T-cell (primary cell): ENCODE results near the gene UGT2A2. TPM values are rescaled to one million over a fixed set of nuclear protein-coding genes. Genes with fewer than 3 reads are reported as not detected.

Experiments
- ATAC-seq, 4 experiments: fragments of 200-7000 bp in 3 of 4; fragments of 150-1000 bp in 1 of 4; cut with Tn5 transposase; replicated peaks in 1 of 4; 1 replicate in 3 of 4; 2 replicates in 1 of 4; pipeline ENCODE4 v1.10.0; 2021; ENCODE audit warnings: moderate library complexity in 3 of 4, mild to moderate bottlenecking in 2 of 4, moderate number of reproducible peaks in 1 of 4
- CTCF ChIA-PET, 2 donors: fragments of 300-600 bp; sonication (Branson Sonifier 250); formaldehyde crosslinking; loops; one replicate each; lab custom pipeline; 2022; ENCODE audit warnings: antibody characterized with exemption in 2 of 2; lab: Charles Lee
- POLR2A ChIA-PET, 2 donors: fragments of 300-600 bp; sonication (Branson Sonifier 250); formaldehyde crosslinking; loops; one replicate each; lab custom pipeline; 2022; ENCODE audit warnings: antibody characterized with exemption in 2 of 2; lab: Charles Lee
- DNase-seq, 35 experiments: peaks; one replicate each; pipeline versions ENCODE4 v3.0.0 to v3.0.0-alpha.2; 2013 to 2023
- H3K27ac ChIP-seq: one replicate; pipeline ENCODE4 v1.5.1; 2013; ENCODE audit warnings: low read length
- H3K27me3 ChIP-seq, 2 experiments: replicated peaks in 1 of 2; 1 replicate in 1 of 2; 2 replicates in 1 of 2; pipeline versions ENCODE4 v1.6.1 to v1.7.0; 2013; ENCODE audit warnings: low read length in 1 of 2, mixed read lengths in 1 of 2; ENCODE audit not compliant: control insufficient read depth in 2 of 2, insufficient read depth in 2 of 2; ENCODE audit errors: extremely low read depth in 1 of 2
- H3K36me3 ChIP-seq, 2 donors: 1 replicate in 1 of 2; 2 replicates in 1 of 2; pipeline versions ENCODE4 v1.6.1 to v1.7.0; 2013; ENCODE audit warnings: low read length in 1 of 2; ENCODE audit not compliant: control insufficient read depth in 2 of 2, insufficient read depth in 1 of 2; ENCODE audit errors: extremely low read depth in 1 of 2
- H3K4me1 ChIP-seq, 2 experiments: 1 replicate in 1 of 2; 2 replicates in 1 of 2; pipeline versions ENCODE4 v1.6.1 to v1.7.0; 2013; ENCODE audit warnings: low read length in 2 of 2, mixed read lengths in 1 of 2; ENCODE audit not compliant: insufficient read depth in 2 of 2, control insufficient read depth in 1 of 2; ENCODE audit errors: extremely low read depth in 1 of 2
- H3K4me3 ChIP-seq, 2 donors: 1 replicate in 1 of 2; 2 replicates in 1 of 2; pipeline versions ENCODE4 v1.5.1 to v1.7.0; 2013; ENCODE audit warnings: mild to moderate bottlenecking in 2 of 2, low read length in 1 of 2, moderate library complexity in 1 of 2; ENCODE audit not compliant: control insufficient read depth in 1 of 2; ENCODE audit errors: extremely low read depth in 1 of 2
- H3K9me3 ChIP-seq: 2 replicates; pipeline ENCODE4 v1.7.0; 2013
- H3K27ac Mint-ChIP-seq, 2 donors: one replicate each; pipeline ENCODE4 v1.8.0; 2020 to 2021; ENCODE audit warnings: mild to moderate bottlenecking in 2 of 2, mixed read lengths in 2 of 2
- H3K27me3 Mint-ChIP-seq, 2 donors: one replicate each; pipeline ENCODE4 v1.8.0; 2021 to 2022; ENCODE audit warnings: mixed read lengths in 2 of 2
- H3K36me3 Mint-ChIP-seq: one replicate; pipeline ENCODE4 v1.8.0; 2021; ENCODE audit warnings: mixed read lengths
- H3K4me1 Mint-ChIP-seq, 3 donors: one replicate each; pipeline ENCODE4 v1.8.0; 2020 to 2022; ENCODE audit warnings: mixed read lengths in 3 of 3, mild to moderate bottlenecking in 1 of 3
- H3K4me3 Mint-ChIP-seq, 3 donors: one replicate each; pipeline ENCODE4 v1.8.0; 2020 to 2022; ENCODE audit warnings: mild to moderate bottlenecking in 3 of 3, mixed read lengths in 3 of 3, moderate library complexity in 3 of 3
- H3K9me3 Mint-ChIP-seq, 3 donors: one replicate each; pipeline ENCODE4 v1.8.0; 2020 to 2022; ENCODE audit warnings: mixed read lengths in 3 of 3
- WGBS: methylation state at CpG from one replicate; pipeline ENCODE4 v1.1.5; 2013; ENCODE audit warnings: missing lambda C conversion rate; ENCODE audit not compliant: insufficient coverage; 5-methylcytosine and 5-hydroxymethylcytosine counted together
- total RNA-seq, 35 experiments: library from RNA in 6 of 35; stranded (reverse) in 6 of 35; fragments of 120-200 nt in 1 of 35; gene quantifications; one replicate each; pipeline versions ENCODE4 v1.2.1 to v1.2.4 and lab custom pipeline; 2013 to 2026

The UGT2A2 gene
- total RNA-seq, 5 donors from 2014 or later (not counting 1 experiment from before 2014, with no cell fraction given) = not detected

DNA sequence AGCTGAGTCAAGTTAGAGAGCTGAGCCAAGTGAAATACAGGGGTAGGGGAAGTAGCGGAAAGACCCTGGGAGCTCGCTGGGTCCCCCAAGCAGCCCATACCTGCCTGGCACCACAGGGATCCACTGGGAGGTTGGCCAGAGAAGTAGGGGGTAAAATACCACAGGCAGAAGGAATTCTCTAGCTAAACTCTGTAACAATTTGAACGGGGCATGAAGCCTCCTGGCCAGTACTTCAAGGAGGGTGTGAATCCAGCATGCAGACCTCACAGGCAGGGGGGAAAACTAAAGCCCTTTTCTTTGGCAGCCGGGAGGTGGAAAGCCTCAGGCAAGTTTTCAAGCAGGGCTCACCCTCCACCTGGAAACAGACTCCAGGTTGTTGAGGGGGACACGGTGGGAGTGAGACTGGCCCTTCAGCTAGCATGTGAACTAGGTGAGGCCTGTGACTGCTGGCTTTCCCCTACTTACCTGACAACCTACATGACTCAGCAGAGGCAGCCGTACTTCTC is 17.3 kb upstream of the UGT2A2 start:
- CTCF ChIA-PET = no interaction called here
- Mint-ChIP-seq H3K36me3 (no peaks in the 10 kb centered on the region), H3K27ac (no peak overlapping the region), H3K27me3 (no peaks in the 10 kb centered on the region), H3K4me1 (peaks cover 10 to 31% (median 13%) of the 10 kb centered on the region in 3 donors), H3K9me3 (peaks cover 0 to 9% (median 0%) of the 10 kb centered on the region in 3 donors), H3K4me3 (no peak overlapping the region)
- 53% methylated on average over 3 of the region's 6 CpGs for WGBS
- DNase-seq (no peak), ATAC-seq (no peak)
- Histone ChIP-seq H3K27me3 (no peaks in the 10 kb centered on the region), H3K4me3 (no peak overlapping the region), H3K36me3 (no peaks in the 10 kb centered on the region), H3K9me3 (no peaks in the 10 kb centered on the region), H3K27ac (no peak overlapping the region), H3K4me1 (peaks cover 0 to 6% of the 10 kb centered on the region in 2 experiments)
- POLR2A ChIA-PET = no interaction called here

DNA sequence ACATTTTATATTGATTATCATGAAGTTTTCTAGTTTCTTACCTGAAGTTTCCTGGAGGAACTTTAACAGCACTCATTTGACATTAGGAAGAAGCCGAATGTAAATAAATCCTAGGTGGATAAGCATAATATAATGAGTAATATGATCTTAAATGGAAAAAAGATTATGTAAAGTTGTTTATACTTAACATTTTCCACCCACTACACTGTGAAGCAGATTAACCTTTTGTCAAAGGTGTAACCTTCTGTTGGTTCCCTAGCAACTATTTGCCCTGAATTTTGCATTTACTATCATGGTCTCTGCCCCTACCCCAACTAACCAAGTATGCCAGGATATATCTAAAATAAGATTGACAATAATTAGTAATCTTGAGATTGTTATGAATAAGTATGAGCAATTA is 13.7 kb upstream of the UGT2A2 start, which contains the start of gene UGT2A1:
Gene UGT2A1, minus strand, starts transcription at position 101 of the 400 bp plus-strand sequence. CDS start 5,603 bp downstream, outside the sequence.
- H3K9me3 Mint-ChIP-seq = no peaks in the 10 kb centered on the region
- POLR2A ChIA-PET = no interaction called here
- CTCF ChIA-PET = no interaction called here
- H3K36me3 Mint-ChIP-seq = no peaks in the 10 kb centered on the region
- Histone ChIP-seq H3K27me3 (no peaks in the 10 kb centered on the region), H3K4me1 (no peaks in the 10 kb centered on the region), H3K36me3 (no peaks in the 10 kb centered on the region), H3K27ac (no peak within 1 kb of the TSS), H3K4me3 (no peak within 1 kb of the TSS), H3K9me3 (no peaks in the 10 kb centered on the region)
- WGBS = no CpG with 5 or more reads among the region's 1 CpG
- H3K27ac Mint-ChIP-seq = no peak within 1 kb of the TSS
- H3K4me3 Mint-ChIP-seq = no peak within 1 kb of the TSS
- H3K27me3 Mint-ChIP-seq = no peaks in the 10 kb centered on the region
- ATAC-seq = no peak
- no peak for DNase-seq
- H3K4me1 Mint-ChIP-seq = no peaks in the 10 kb centered on the region

DNA sequence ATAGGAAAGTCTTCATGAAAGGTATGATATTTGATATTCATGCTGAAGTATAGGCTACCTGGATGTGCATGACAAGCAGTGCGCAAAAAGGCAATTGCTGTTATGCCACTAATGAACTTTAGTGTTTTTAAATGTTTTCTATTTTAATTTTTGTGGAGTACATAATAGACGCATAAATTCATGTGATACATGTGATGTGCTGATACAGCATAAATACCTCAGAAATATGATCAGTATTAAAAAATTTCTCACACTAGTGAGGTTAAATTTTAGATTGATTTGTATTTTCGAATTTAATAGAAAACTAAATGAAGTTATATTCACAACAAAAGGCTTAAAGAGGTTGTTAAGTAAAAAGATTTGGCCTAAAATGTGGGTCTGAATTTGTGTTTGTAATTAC is 11.4 kb upstream of the UGT2A2 start:
- Histone ChIP-seq H3K4me3 (no peak overlapping the region), H3K36me3 (no peaks in the 10 kb centered on the region), H3K4me1 (no peaks in the 10 kb centered on the region), H3K9me3 (no peaks in the 10 kb centered on the region), H3K27me3 (no peaks in the 10 kb centered on the region), H3K27ac (no peak overlapping the region)
- no peak for DNase-seq
- no peaks in the 10 kb centered on the region for H3K4me1 Mint-ChIP-seq
- no peaks in the 10 kb centered on the region for H3K36me3 Mint-ChIP-seq
- no peak for ATAC-seq
- H3K9me3 Mint-ChIP-seq = no peaks in the 10 kb centered on the region
- no CpG with 5 or more reads among the region's 3 CpGs for WGBS
- ChIA-PET POLR2A (no interaction called here), CTCF (no interaction called here)
- H3K4me3 Mint-ChIP-seq = no peak overlapping the region
- no peak overlapping the region for H3K27ac Mint-ChIP-seq
- peaks cover 0 to under 1% of the 10 kb centered on the region in 2 donors for H3K27me3 Mint-ChIP-seq

DNA sequence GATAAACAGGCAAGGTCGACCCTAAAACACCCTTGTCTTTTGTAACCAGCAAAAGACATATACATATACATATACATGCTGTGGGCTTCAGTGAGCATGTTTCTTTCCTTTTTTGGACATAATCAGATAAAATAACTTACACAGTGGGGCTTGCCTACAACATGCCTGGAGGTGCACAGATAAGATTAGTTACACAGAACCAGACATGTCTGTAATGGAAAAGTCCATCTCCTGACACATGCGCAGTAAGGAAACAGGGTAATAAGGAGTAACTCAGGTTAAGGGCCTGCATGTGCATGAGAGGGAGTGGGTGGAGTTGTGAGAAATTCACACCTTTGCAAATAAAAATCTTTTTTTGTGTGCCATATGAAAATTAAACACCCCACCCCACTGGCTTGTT is 10.2 kb upstream of the UGT2A2 start:
- Mint-ChIP-seq H3K27ac (no peak overlapping the region), H3K4me3 (no peak overlapping the region), H3K27me3 (peaks cover 0 to 6% of the 10 kb centered on the region in 2 donors), H3K36me3 (no peaks in the 10 kb centered on the region), H3K4me1 (no peaks in the 10 kb centered on the region), H3K9me3 (no peaks in the 10 kb centered on the region)
- DNase-seq = no peak
- WGBS = no CpG with 5 or more reads among the region's 2 CpGs
- ATAC-seq = no peak
- H3K27ac ChIP-seq = no peak overlapping the region
- H3K4me1 ChIP-seq = no peaks in the 10 kb centered on the region
- H3K4me3 ChIP-seq = no peak overlapping the region
- H3K36me3 ChIP-seq = no peaks in the 10 kb centered on the region
- no peaks in the 10 kb centered on the region for H3K27me3 ChIP-seq
- POLR2A ChIA-PET = no interaction called here
- no peaks in the 10 kb centered on the region for H3K9me3 ChIP-seq
- CTCF ChIA-PET = no interaction called here

DNA sequence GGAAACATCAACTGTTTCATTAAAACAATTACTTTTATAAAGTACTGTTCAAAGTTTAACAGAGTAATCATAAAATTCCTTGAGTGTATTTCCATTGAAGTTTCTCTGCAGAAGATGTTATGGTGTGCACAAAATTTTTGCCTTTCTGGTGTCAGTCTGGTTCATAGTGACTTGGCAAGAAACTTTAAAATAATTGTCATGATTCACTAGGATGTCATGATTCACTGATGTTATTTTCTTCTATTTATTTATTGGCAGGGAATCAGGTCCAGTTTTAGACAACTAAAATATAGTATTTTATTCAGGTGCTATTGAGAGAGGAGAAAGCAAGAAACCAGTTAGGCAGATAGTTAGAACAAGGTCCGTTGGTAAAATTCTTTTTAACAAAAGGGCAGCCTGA is 9.8 kb upstream of the UGT2A2 start:
- H3K27ac ChIP-seq = no peak overlapping the region
- H3K36me3 ChIP-seq = no peaks in the 10 kb centered on the region
- H3K4me1 ChIP-seq = no peaks in the 10 kb centered on the region
- ATAC-seq (no peak), DNase-seq (no peak)
- Mint-ChIP-seq H3K9me3 (no peaks in the 10 kb centered on the region), H3K27me3 (peaks cover 0 to 6% of the 10 kb centered on the region in 2 donors), H3K27ac (no peak overlapping the region), H3K4me1 (no peaks in the 10 kb centered on the region), H3K4me3 (no peak overlapping the region), H3K36me3 (no peaks in the 10 kb centered on the region)
- CTCF ChIA-PET = no interaction called here
- POLR2A ChIA-PET = no interaction called here
- H3K4me3 ChIP-seq = no peak overlapping the region
- H3K9me3 ChIP-seq = no peaks in the 10 kb centered on the region
- 60% methylated on average over 1 of the region's 1 CpG for WGBS
- no peaks in the 10 kb centered on the region for H3K27me3 ChIP-seq

DNA sequence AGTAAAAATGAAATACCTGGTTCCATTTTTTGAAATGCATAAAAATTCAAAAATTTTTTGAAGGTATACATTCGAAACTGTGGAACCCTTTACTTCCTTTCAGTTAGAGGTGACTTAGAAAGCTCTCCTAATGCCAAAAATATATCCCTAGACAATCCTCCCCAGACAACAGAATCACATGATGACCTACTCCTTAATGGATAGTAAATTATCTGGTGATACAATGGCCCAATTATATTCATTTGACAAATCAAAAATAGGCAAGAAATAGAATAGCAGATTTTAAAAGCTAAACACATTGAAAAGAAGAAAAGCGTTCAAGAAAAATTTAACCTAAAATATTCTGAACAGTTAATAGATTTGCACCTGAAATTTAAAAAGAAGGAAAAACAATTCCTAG is 3.5 kb upstream of the UGT2A2 start:
- no peaks in the 10 kb centered on the region for H3K9me3 ChIP-seq
- H3K4me3 Mint-ChIP-seq = no peak overlapping the region
- H3K27me3 ChIP-seq = no peaks in the 10 kb centered on the region
- ATAC-seq (no peak), DNase-seq (no peak)
- no peaks in the 10 kb centered on the region for H3K9me3 Mint-ChIP-seq
- H3K4me1 Mint-ChIP-seq = no peaks in the 10 kb centered on the region
- H3K27ac ChIP-seq = no peak overlapping the region
- CTCF ChIA-PET = no interaction called here
- no CpG with 5 or more reads among the region's 2 CpGs for WGBS
- H3K4me1 ChIP-seq = no peaks in the 10 kb centered on the region
- H3K36me3 Mint-ChIP-seq = no peaks in the 10 kb centered on the region
- POLR2A ChIA-PET = no interaction called here
- no peaks in the 10 kb centered on the region for H3K36me3 ChIP-seq
- H3K4me3 ChIP-seq = no peak overlapping the region
- H3K27ac Mint-ChIP-seq = no peak overlapping the region
- peaks cover 0 to 6% of the 10 kb centered on the region in 2 donors for H3K27me3 Mint-ChIP-seq

DNA sequence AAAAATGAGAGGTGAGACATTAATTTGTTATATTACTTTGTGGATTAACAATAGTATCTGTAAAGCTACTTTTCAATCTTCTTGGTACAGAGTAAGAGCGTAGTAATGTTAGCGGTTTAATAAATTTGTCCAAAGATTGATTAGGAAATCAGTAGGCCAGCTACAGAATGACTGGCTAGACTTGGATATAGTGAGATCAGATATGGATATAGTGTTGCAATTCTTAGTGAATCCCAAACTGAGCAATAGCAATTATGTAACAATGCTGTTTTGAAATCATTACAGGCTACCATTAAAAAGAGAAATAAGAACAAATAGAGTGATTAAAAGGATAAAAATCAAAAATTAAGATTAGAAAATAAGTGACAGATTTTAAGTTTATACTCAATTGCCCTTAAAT is 847 bp upstream of the UGT2A2 start:
- Histone ChIP-seq H3K27ac (no peak overlapping the region), H3K27me3 (no peaks in the 10 kb centered on the region), H3K9me3 (no peaks in the 10 kb centered on the region), H3K4me1 (no peaks in the 10 kb centered on the region), H3K36me3 (no peaks in the 10 kb centered on the region), H3K4me3 (no peak overlapping the region)
- no peaks in the 10 kb centered on the region for H3K36me3 Mint-ChIP-seq
- no peaks in the 10 kb centered on the region for H3K9me3 Mint-ChIP-seq
- ATAC-seq (no peak), DNase-seq (no peak)
- ChIA-PET CTCF (no interaction called here), POLR2A (no interaction called here)
- no peak overlapping the region for H3K27ac Mint-ChIP-seq
- H3K4me3 Mint-ChIP-seq = no peak overlapping the region
- 100% methylated on average over 1 of the region's 2 CpGs for WGBS
- H3K27me3 Mint-ChIP-seq = peaks cover 0 to under 1% of the 10 kb centered on the region in 2 donors
- no peaks in the 10 kb centered on the region for H3K4me1 Mint-ChIP-seq
